HG03442 (cell line): ENCODE results near the gene SMIM10L2A.
"Not testable (repeated sequence)": the region's sequence is repeated elsewhere in the genome, so short reads cannot be mapped to it uniquely, and the experiment has no call there.

Experiments
- ATAC-seq: cut with Tn5 transposase; IDR thresholded peaks from one replicate; pipeline ENCODE4 v1.9.1; 2021; ENCODE audit warnings: mild to moderate bottlenecking, moderate library complexity; ENCODE audit not compliant: unreplicated experiment

SMIM10L2A gene

DNA sequence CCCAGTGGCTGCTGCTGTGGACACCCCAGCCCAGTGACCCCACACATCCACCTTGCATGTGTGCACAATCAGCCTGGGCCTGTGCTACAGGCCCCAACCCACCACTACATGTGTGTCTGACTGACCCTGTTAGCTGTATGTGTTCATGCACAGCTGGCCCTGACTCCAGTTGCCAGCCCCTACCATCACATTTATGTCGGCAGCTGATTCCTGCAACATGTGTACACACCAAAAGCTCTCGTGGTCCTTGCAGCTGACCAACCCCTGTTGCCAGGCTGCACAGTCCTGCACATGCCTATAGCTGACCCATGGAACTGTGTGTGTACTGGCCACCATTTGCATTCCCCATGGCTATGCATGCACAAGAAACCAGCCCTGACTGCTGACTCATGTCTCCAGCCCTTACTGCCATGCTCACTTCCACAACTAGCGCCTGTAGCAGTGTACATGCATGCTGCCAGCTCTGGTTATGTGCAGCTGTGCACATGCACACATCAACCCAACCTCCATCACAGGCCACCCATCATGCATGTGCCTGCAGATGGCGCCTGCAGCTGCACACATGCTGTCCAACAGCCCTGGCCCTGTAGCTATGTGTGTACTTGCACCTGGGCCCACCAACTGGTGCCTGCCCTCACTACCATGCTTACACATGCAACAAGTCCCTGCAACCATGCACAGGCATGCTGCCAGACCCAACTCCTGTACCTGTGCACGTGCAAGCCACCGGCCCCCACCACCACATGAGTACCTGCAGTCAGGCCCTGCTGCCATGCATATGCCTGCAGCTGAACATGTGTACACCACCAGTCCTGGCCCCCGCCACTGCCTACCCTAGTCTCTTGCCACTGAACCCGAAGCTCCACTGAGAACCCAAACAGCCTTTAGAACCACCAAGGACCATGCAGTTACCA is 28.1 kb downstream of the SMIM10L2A start:
- no peak for ATAC-seq

DNA sequence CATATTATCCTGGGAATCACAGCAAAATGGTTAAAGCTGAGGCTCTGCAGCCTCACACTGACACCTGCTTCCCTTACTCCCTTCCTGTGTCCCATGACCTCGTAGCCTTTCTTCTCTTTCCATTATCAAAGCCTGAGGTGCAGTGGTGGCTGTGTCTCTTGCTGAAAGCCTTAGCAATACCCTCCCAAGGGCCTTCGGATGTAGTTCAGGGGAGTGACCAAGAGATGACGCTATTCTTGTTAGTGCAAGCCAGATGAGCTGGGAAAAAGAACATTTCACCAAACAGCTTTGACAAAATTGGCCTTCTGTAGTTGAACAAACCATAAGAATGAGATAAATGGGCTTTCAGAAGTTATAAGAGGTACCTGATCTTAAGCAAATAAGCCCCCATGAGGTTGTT is 31.6 kb downstream of the SMIM10L2A start:
- ATAC-seq = no peak

DNA sequence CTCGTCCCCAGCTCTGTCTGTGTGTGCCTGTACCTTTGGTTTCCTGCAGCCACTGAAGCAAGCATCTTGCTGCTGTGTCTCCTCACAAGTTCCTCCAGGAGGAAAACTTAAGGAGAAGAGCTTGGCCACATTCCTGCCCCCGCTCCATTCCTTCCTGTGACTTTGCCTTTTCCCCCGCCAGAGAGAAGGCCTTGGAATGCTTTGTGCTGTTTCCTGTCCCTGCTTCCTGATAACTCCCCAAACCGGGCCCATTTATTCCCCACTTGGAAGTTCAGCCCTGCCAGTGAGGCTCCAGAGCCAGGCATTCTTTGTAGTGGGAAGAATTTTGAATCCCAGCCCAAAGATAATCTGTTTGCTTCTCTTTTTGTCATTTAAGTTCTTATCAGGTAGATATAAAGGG is 33.1 kb downstream of the SMIM10L2A start:
- ATAC-seq = no peak

- ATAC-seq = not testable (repeated sequence)
Observed at GRCh38 chrX:135461756-135462155, 40.0 kb downstream of the SMIM10L2A start.

DNA sequence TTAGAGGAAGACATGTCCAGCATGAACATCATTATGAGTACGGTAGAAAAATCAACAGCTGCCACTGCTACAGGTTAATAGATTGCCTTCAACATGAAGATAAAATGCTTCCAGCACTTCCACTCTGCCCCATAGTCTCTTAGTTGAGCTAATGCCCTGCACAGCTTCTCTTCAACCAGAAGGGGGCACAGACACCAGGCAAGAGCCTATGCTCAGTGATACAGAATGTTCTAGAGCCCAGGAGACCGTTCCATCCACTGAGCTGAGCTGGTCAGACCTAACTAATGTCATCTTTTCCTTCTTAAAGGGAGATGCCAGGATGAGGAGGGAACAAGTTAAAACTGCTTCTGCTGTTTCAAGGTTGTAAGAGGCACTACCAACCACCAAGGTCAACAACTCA is 42.2 kb downstream of the SMIM10L2A start:
- no peak for ATAC-seq

- no peak for ATAC-seq
Observed at GRCh38 chrX:135476378-135476777, 54.6 kb downstream of the SMIM10L2A start.

GRCh38 chrX:135477576-135477975 is 55.8 kb downstream of the SMIM10L2A start:
- no peak for ATAC-seq
